Measurements from ENCODE around the gene NOC4L. TPM values are rescaled to one million over a fixed set of nuclear protein-coding genes. Genes with fewer than 3 reads are reported as not detected.

Gene NOC4L
- total RNA-seq, 1 donor from 2014 or later = 3.5 TPM

DNA sequence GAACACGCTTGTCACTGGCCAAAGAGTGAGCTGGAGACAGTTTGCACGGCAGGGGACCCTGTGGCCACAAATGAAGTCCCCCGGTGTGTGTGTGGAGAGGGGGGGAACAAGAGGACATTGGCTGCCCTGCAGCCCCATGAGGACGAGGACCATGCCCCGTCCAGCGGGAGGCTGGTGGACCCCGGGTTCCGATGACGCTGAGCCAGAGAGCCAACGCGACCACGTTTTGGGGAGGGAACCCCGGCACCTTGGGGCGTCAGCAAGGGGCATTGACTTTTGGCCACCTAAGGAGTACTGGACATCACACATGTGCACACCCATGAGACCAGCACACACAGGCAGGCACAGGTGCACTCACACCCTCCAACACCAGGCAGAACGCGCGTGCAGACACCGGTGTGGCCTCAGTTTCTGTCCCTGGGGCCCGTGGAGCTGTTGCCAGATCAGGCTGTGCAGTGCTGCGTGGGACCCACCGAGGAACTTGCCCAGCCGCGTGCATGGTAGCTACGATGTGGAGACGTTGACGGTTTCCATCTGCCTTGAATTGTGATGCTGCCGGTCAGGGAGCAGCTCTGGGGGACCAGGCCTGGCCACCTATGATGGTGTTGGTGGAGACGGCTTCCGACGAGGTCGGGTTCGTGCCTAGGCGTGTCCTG lies 26.5 kb downstream of the NOC4L start:
- DNase-seq (ENCODE audit: low spot score) = no peak
- peaks cover 7% of the 10 kb centered on the region for H3K27me3 Mint-ChIP-seq (ENCODE audit: insufficient read depth, low read depth)
- H3K36me3 ChIP-seq = no peaks in the 10 kb centered on the region

DNA sequence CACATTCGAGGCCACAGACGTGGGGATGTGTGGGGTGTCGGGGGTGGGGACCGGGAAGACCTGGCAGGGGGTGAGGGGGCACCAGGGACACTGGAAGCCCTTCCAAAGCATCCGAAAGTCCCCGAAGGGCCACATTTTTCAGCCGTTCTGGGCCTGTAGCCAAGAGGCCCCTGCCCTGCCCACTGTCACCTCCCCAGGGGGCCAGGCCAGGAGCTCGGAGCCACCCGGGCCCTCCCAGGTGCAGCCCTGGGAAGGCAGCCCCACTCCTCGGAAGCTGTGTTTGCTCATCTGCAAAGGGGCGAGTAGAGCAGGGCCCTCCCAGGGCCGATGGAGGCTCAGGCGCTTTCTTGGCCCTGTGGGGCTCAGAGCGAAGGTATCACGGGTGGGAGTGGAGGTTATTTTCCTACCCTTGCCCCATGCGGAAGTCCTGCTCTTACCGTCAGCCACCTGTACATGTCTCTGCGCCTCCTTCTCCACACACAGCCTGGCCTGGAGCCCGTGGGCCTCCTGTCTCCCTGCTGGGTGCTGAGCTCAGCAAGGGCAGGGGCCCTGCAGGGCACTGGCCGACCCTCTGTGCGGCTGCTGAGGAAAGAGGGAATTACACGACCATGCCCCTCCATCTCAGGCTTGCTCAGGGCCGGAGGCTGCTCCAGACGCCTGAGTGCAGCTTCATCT lies 27.2 kb downstream of the NOC4L start:
- H3K36me3 Mint-ChIP-seq = no peaks in the 10 kb centered on the region
- Histone ChIP-seq H4K20me1 (ENCODE audit: low read depth) (no peaks in the 10 kb centered on the region), H3K4me2 (no peak overlapping the region), H3K9ac (no peak overlapping the region), H3K27me3 (peaks cover 85% of the 10 kb centered on the region), H3K4me3 (no peak overlapping the region), H3F3A (ENCODE audit: low read depth) (no peaks in the 10 kb centered on the region), H3K36me3 (no peaks in the 10 kb centered on the region), H2AFZ (replicated peaks) (no peak overlapping the region), H3K4me1 (no peaks in the 10 kb centered on the region), H3K79me2 (ENCODE audit: low read depth) (no peaks in the 10 kb centered on the region), H3K27ac (no peak overlapping the region), H3K9me3 (ENCODE audit: low read depth) (no peaks in the 10 kb centered on the region)
- TF ChIP-seq, protein P1, sequence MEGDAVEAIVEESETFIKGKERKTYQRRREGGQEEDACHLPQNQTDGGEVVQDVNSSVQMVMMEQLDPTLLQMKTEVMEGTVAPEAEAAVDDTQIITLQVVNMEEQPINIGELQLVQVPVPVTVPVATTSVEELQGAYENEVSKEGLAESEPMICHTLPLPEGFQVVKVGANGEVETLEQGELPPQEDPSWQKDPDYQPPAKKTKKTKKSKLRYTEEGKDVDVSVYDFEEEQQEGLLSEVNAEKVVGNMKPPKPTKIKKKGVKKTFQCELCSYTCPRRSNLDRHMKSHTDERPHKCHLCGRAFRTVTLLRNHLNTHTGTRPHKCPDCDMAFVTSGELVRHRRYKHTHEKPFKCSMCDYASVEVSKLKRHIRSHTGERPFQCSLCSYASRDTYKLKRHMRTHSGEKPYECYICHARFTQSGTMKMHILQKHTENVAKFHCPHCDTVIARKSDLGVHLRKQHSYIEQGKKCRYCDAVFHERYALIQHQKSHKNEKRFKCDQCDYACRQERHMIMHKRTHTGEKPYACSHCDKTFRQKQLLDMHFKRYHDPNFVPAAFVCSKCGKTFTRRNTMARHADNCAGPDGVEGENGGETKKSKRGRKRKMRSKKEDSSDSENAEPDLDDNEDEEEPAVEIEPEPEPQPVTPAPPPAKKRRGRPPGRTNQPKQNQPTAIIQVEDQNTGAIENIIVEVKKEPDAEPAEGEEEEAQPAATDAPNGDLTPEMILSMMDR (IDR thresholded peaks at IDR 0.05) = no peak
- TF ChIP-seq EZH2phosphoT487 (IDR thresholded peaks at IDR 0.05) (no peak), EZH2 (IDR thresholded peaks at IDR 0.05) (no peak)
- H3K27ac Mint-ChIP-seq = no peak overlapping the region
- DNase-seq (ENCODE audit: low spot score) = no peak
- H3K9me3 Mint-ChIP-seq = no peaks in the 10 kb centered on the region
- no peak overlapping the region for H3K4me3 Mint-ChIP-seq
- peaks cover 8% of the 10 kb centered on the region for H3K27me3 Mint-ChIP-seq (ENCODE audit: insufficient read depth, low read depth)
- peaks cover 2% of the 10 kb centered on the region for H3K4me1 Mint-ChIP-seq

More for the DNA sequence above, 26.5 kb downstream of the NOC4L start:
- Histone ChIP-seq H4K20me1 (ENCODE audit: low read depth) (no peaks in the 10 kb centered on the region), H3K4me2 (no peak overlapping the region), H3K9me3 (ENCODE audit: low read depth) (no peaks in the 10 kb centered on the region), H3K4me1 (no peaks in the 10 kb centered on the region), H3K9ac (no peak overlapping the region), H3K79me2 (ENCODE audit: low read depth) (no peaks in the 10 kb centered on the region), H3K27me3 (peaks cover 78% of the 10 kb centered on the region), H3K27ac (no peak overlapping the region), H3K4me3 (no peak overlapping the region), H3F3A (ENCODE audit: low read depth) (peaks cover 1% of the 10 kb centered on the region), H2AFZ (replicated peaks) (no peak overlapping the region)
- no peaks in the 10 kb centered on the region for H3K9me3 Mint-ChIP-seq
- H3K4me3 Mint-ChIP-seq = no peak overlapping the region
- peaks cover 2% of the 10 kb centered on the region for H3K4me1 Mint-ChIP-seq
- H3K27ac Mint-ChIP-seq = no peak overlapping the region
- no peaks in the 10 kb centered on the region for H3K36me3 Mint-ChIP-seq
- TF ChIP-seq, protein P1 (IDR thresholded peaks at IDR 0.05) = no peak
- TF ChIP-seq EZH2 (IDR thresholded peaks at IDR 0.05) = no peak
- TF ChIP-seq EZH2phosphoT487 (IDR thresholded peaks at IDR 0.05) = no peak

DNA sequence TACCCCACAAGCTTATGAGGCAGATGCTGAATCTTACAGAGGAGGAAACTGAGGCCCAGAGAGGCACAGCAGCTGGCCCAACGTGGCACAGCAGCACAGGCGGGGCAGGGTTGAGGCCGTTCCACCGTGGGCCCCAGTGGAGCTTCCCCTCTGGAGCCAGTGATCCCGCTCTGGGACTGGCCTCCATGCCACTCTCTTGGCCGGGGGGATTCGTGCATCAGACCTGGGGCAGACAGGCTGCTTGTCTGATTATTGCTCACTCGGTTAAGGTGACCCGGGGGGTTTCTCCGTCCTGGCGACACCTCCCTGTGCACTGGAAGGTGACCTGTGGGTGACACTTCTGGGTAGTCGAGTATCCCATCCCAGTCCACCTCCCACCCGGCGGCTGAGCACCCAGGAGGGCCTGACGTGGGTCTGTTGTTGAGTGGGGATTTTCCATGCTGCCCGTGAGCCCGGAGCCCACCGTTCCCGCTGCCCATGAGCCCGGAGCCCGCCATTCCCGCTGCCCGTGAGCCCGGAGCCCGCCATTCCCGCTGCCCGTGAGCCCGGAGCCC lies 27.8 kb downstream of the NOC4L start:
- Histone ChIP-seq H3K27ac (no peak overlapping the region), H3F3A (ENCODE audit: low read depth) (no peaks in the 10 kb centered on the region), H2AFZ (replicated peaks) (no peak overlapping the region), H3K4me3 (no peak overlapping the region), H3K79me2 (ENCODE audit: low read depth) (no peaks in the 10 kb centered on the region), H4K20me1 (ENCODE audit: low read depth) (no peaks in the 10 kb centered on the region), H3K27me3 (peaks cover 91% of the 10 kb centered on the region), H3K36me3 (no peaks in the 10 kb centered on the region), H3K9ac (no peak overlapping the region), H3K4me2 (no peak overlapping the region), H3K9me3 (ENCODE audit: low read depth) (no peaks in the 10 kb centered on the region), H3K4me1 (no peaks in the 10 kb centered on the region)
- H3K36me3 Mint-ChIP-seq = no peaks in the 10 kb centered on the region
- no peaks in the 10 kb centered on the region for H3K9me3 Mint-ChIP-seq
- TF ChIP-seq EZH2phosphoT487 (IDR thresholded peaks at IDR 0.05) = no peak
- TF ChIP-seq EZH2 (IDR thresholded peaks at IDR 0.05) = no peak
- TF ChIP-seq, protein P1 (IDR thresholded peaks at IDR 0.05) = no peak
- H3K4me3 Mint-ChIP-seq = no peak overlapping the region
- no peak for DNase-seq (ENCODE audit: low spot score)
- H3K4me1 Mint-ChIP-seq = peaks cover 5% of the 10 kb centered on the region
- H3K27me3 Mint-ChIP-seq (ENCODE audit: insufficient read depth, low read depth) = peaks cover 8% of the 10 kb centered on the region
- no peak overlapping the region for H3K27ac Mint-ChIP-seq

Measured in neural progenitor cell (in vitro differentiated cells).